Neural cell (in vitro differentiated cells): Measurements from ENCODE around the gene KIF13A. TPM values are rescaled to one million over a fixed set of nuclear protein-coding genes. Genes with fewer than 3 reads are reported as not detected.
"Not testable (repeated sequence)": the region's sequence is repeated elsewhere in the genome, so short reads cannot be mapped to it uniquely, and the experiment has no call there.

Source experiments
- H2AFZ ChIP-seq: fragments of 200-600, 300-800 bp; sonication (generic), shearing (Covaris generic); 2 replicates; pipeline ENCODE4 v1.6.0; 2014; ENCODE audit warnings: low read depth, mild to moderate bottlenecking, antibody characterized with exemption, low read length, moderate library complexity
- H3F3A ChIP-seq: fragments of 200-600 bp; shearing (Covaris generic); 2 replicates; pipeline ENCODE4 v1.6.1; 2016; ENCODE audit warnings: mild to moderate bottlenecking, moderate library complexity, mixed read lengths, antibody characterized with exemption, low read length; ENCODE audit not compliant: insufficient read depth, poor library complexity, severe bottlenecking
- H3K27ac ChIP-seq: fragments of 200-600, 300-800 bp; sonication (generic), shearing (Covaris generic); 2 replicates; pipeline ENCODE4 v1.5.1; 2014; ENCODE audit warnings: mild to moderate bottlenecking, low read length, moderate library complexity
- H3K27me3 ChIP-seq: fragments of 300-800, 200-600 bp; sonication (generic), shearing (Covaris generic); 2 replicates; pipeline ENCODE4 v1.6.0; 2014; ENCODE audit warnings: mild to moderate bottlenecking, low read depth, low read length, moderate library complexity; ENCODE audit not compliant: insufficient read depth
- H3K36me3 ChIP-seq: fragments of 300-800, 200-600 bp; sonication (generic), shearing (Covaris generic); 2 replicates; pipeline ENCODE4 v1.5.1; 2014; ENCODE audit warnings: mild to moderate bottlenecking, antibody characterized with exemption, low read length, moderate library complexity; ENCODE audit not compliant: insufficient read depth
- H3K4me2 ChIP-seq: fragments of 300-800, 200-600 bp; sonication (generic), shearing (Covaris generic); 2 replicates; pipeline ENCODE4 v1.6.0; 2014; ENCODE audit warnings: mild to moderate bottlenecking, low read length
- H3K4me3 ChIP-seq: fragments of 300-800, 200-600 bp; sonication (generic), shearing (Covaris generic); 2 replicates; pipeline ENCODE4 v1.5.1; 2014; ENCODE audit warnings: mild to moderate bottlenecking, low read length, moderate library complexity
- H3K79me2 ChIP-seq: fragments of 200-600 bp; shearing (Covaris generic); replicated peaks from 2 replicates; pipeline ENCODE4 v1.6.0; 2014; ENCODE audit warnings: mild to moderate bottlenecking, low read length, moderate library complexity; ENCODE audit not compliant: insufficient read depth
- H3K9ac ChIP-seq: fragments of 300-800, 200-600 bp; sonication (generic), shearing (Covaris generic); 2 replicates; pipeline ENCODE4 v1.6.1; 2016; ENCODE audit warnings: mild to moderate bottlenecking, low read length, mixed read lengths
- H3K9me2 ChIP-seq: fragments of 200-600 bp; shearing (Covaris generic); 2 replicates; pipeline ENCODE4 v1.6.1; 2016; ENCODE audit warnings: mild to moderate bottlenecking, low read length, mixed read lengths; ENCODE audit not compliant: insufficient read depth
- H3K9me3 ChIP-seq: fragments of 200-600, 300-800 bp; sonication (generic), shearing (Covaris generic); 2 replicates; pipeline ENCODE4 v1.6.1; 2016; ENCODE audit warnings: mild to moderate bottlenecking, mixed run types, low read length, moderate library complexity, mixed read lengths
- H4K20me1 ChIP-seq: fragments of 200-600 bp; shearing (Covaris generic); 2 replicates; pipeline ENCODE4 v1.6.1; 2016; ENCODE audit warnings: mild to moderate bottlenecking, mixed run types; ENCODE audit not compliant: insufficient read depth
- CTCF ChIP-seq: fragments of 450-650 bp; IDR thresholded peaks from 2 replicates; pipeline ENCODE4 v1.5.1; 2014; ENCODE audit warnings: antibody characterized with exemption, mild to moderate bottlenecking, moderate library complexity; ENCODE audit not compliant: poor library complexity, severe bottlenecking
- EP300 ChIP-seq: fragments of 450-650 bp; conservative IDR thresholded peaks from 2 replicates; pipeline ENCODE4 v1.6.1; 2014; ENCODE audit warnings: antibody characterized with exemption, mild to moderate bottlenecking, moderate library complexity; ENCODE audit not compliant: poor library complexity, severe bottlenecking
- EZH2 ChIP-seq: fragments of 200-600, 300-800 bp; shearing (Covaris generic), sonication (generic); IDR thresholded peaks from 2 replicates; pipeline ENCODE4 v1.6.1; 2014; ENCODE audit warnings: antibody characterized with exemption, low read length, borderline replicate concordance, mild to moderate bottlenecking; ENCODE audit not compliant: insufficient read depth, poor library complexity, severe bottlenecking
- MXI1 ChIP-seq: fragments of 450-650 bp; conservative IDR thresholded peaks from 2 replicates; pipeline ENCODE4 v1.6.1; 2014; ENCODE audit warnings: antibody characterized with exemption, mild to moderate bottlenecking; ENCODE audit not compliant: poor library complexity, severe bottlenecking
- POLR2AphosphoS5 ChIP-seq: IDR thresholded peaks from 2 replicates; pipeline ENCODE4 v1.6.1; 2012
- RAD21 ChIP-seq: fragments of 450-650 bp; conservative IDR thresholded peaks from 2 replicates; pipeline ENCODE4 v1.6.1; 2014; ENCODE audit warnings: antibody characterized with exemption, mild to moderate bottlenecking, moderate library complexity
- REST ChIP-seq: IDR thresholded peaks from 2 replicates; pipeline ENCODE4 v1.6.1; 2012; ENCODE audit warnings: borderline replicate concordance
- SMC3 ChIP-seq: fragments of 450-650 bp; conservative IDR thresholded peaks from 2 replicates; pipeline ENCODE4 v1.6.1; 2014; ENCODE audit warnings: antibody characterized with exemption, mild to moderate bottlenecking, moderate library complexity; ENCODE audit not compliant: poor library complexity
- TAF1 ChIP-seq: IDR thresholded peaks from 2 replicates; pipeline ENCODE4 v1.6.1; 2012; ENCODE audit warnings: low read depth
- polyA plus RNA-seq: library from polyadenylated mRNA; depleted of rRNA; stranded (reverse); fragments of >200 nt; gene quantifications from 2 replicates; pipeline ENCODE4 v1.2.3, GENCODE V29; 2014

KIF13A gene
- polyA plus RNA-seq, 1 donor from 2014 or later: 9.4 TPM

- no peak overlapping the region for H3K4me3 ChIP-seq
Observed at GRCh38 chr6:18019539-18020534, 32.4 kb upstream of the KIF13A start.

GRCh38 chr6:18019133-18019532 is 31.7 kb upstream of the KIF13A start:
- not testable (repeated sequence) for H3K27ac ChIP-seq, H3K36me3 ChIP-seq, H3F3A ChIP-seq

More at GRCh38 chr6:18019539-18020534, 32.4 kb upstream of the KIF13A start:
- H3K79me2 ChIP-seq: no peaks in the 10 kb centered on the region
- H3K36me3 ChIP-seq: no peaks in the 10 kb centered on the region
- no peaks in the 10 kb centered on the region for H3K9me2 ChIP-seq
- H2AFZ ChIP-seq: no peak overlapping the region
- H4K20me1 ChIP-seq: no peaks in the 10 kb centered on the region
- H3K4me2 ChIP-seq: no peak overlapping the region
- TF ChIP-seq SMC3: no peak
- no peak for TF ChIP-seq EZH2
- TF ChIP-seq MXI1: no peak
- TF ChIP-seq EP300: no peak
- no peak for TF ChIP-seq TAF1
- no peak for TF ChIP-seq RAD21
- no peak for TF ChIP-seq CTCF
- TF ChIP-seq REST: no peak
- TF ChIP-seq POLR2AphosphoS5: no peak
- no peaks in the 10 kb centered on the region for H3K9me3 ChIP-seq
- no peak overlapping the region for H3K27ac ChIP-seq
- H3K9ac ChIP-seq: no peak overlapping the region
- no peaks in the 10 kb centered on the region for H3F3A ChIP-seq
- H3K27me3 ChIP-seq: no peaks in the 10 kb centered on the region

More at GRCh38 chr6:18019133-18019532, 31.7 kb upstream of the KIF13A start:
- H4K20me1 ChIP-seq, H3K9me2 ChIP-seq, H3K9ac ChIP-seq, H3K79me2 ChIP-seq, H3K4me2 ChIP-seq, H3K4me3 ChIP-seq, H3K27me3 ChIP-seq, H2AFZ ChIP-seq, H3K9me3 ChIP-seq: not testable (repeated sequence)
